Measurements from ENCODE around the gene ZNF664. TPM values are rescaled to one million over a fixed set of nuclear protein-coding genes. Genes with fewer than 3 reads are reported as not detected.

The ZNF664 gene
- polyA plus RNA-seq, 1 experiment: 66.6 TPM

GRCh38 chr12:124034297-124034696, 61.3 kb downstream of the ZNF664 start:
- TF ChIP-seq CTCF (IDR thresholded peaks at IDR 0.05; ENCODE audit: low read depth, low read length): no peak
- POLR2A ChIA-PET: no interaction called here
- CTCF ChIA-PET: interaction anchor here (1.4 kb wide), 1 partner anchor 872 kb away, joined by 3 read pairs; no protein-coding TSS in a partner anchor

GRCh38 chr12:124035163-124035562, 62.1 kb downstream of the ZNF664 start:
- ChIA-PET CTCF (interaction anchor here (0.7 to 2.6 kb wide), 3 partner anchors 284 to 828 kb away, joined by 3 to 17 read pairs (median 3); partner anchors contain the start of gene SCARB1), POLR2A (no interaction called here)
- no peak for TF ChIP-seq CTCF (IDR thresholded peaks at IDR 0.05; ENCODE audit: low read depth, low read length)
- no peak for DNase-seq (ENCODE audit: low read depth, low spot score)
- Histone ChIP-seq H3K27me3 (ENCODE audit: control insufficient read depth, insufficient read depth, low read length) (no peaks in the 10 kb centered on the region), H3K27ac (ENCODE audit: low read depth, low read length) (no peak overlapping the region), H3K9me3 (ENCODE audit: control insufficient read depth, insufficient read depth, low read length) (no peaks in the 10 kb centered on the region), H3K4me3 (ENCODE audit: low read depth, low read length) (no peak overlapping the region)

More at GRCh38 chr12:124034297-124034696, 61.3 kb downstream of the ZNF664 start:
- Histone ChIP-seq H3K27me3 (ENCODE audit: control insufficient read depth, insufficient read depth, low read length) (no peaks in the 10 kb centered on the region), H3K27ac (ENCODE audit: low read depth, low read length) (no peak overlapping the region), H3K9me3 (ENCODE audit: control insufficient read depth, insufficient read depth, low read length) (no peaks in the 10 kb centered on the region), H3K4me3 (ENCODE audit: low read depth, low read length) (no peak overlapping the region)
- DNase-seq (ENCODE audit: low read depth, low spot score): no peak

GRCh38 chr12:124036171-124036598, 63.2 kb downstream of the ZNF664 start:
- POLR2A ChIA-PET: interaction anchor here (0.6 kb wide), 1 partner anchor 815 kb away, joined by 5 read pairs; no protein-coding TSS in a partner anchor
- Histone ChIP-seq H3K4me3 (ENCODE audit: low read depth, low read length) (no peak overlapping the region), H3K9me3 (ENCODE audit: control insufficient read depth, insufficient read depth, low read length) (no peaks in the 10 kb centered on the region), H3K27me3 (ENCODE audit: control insufficient read depth, insufficient read depth, low read length) (no peaks in the 10 kb centered on the region), H3K27ac (ENCODE audit: low read depth, low read length) (no peak overlapping the region)
- DNase-seq (ENCODE audit: low read depth, low spot score): no peak
- no peak for TF ChIP-seq CTCF (IDR thresholded peaks at IDR 0.05; ENCODE audit: low read depth, low read length)
- CTCF ChIA-PET: interaction anchor here (0.7 to 3.2 kb wide), 13 partner anchors 11 to 910 kb away, joined by 3 to 24 read pairs (median 4); no protein-coding TSS in a partner anchor

- POLR2A ChIA-PET: interaction anchor here (0.6 kb wide), 2 partner anchors 55 to 815 kb away, joined by 5 to 8 read pairs; no protein-coding TSS in a partner anchor
- Histone ChIP-seq H3K27ac (ENCODE audit: low read depth, low read length) (no peak overlapping the region), H3K27me3 (ENCODE audit: control insufficient read depth, insufficient read depth, low read length) (no peaks in the 10 kb centered on the region), H3K4me3 (ENCODE audit: low read depth, low read length) (no peak overlapping the region), H3K9me3 (ENCODE audit: control insufficient read depth, insufficient read depth, low read length) (no peaks in the 10 kb centered on the region)
- DNase-seq (ENCODE audit: low read depth, low spot score): peak; percentile 15
- CTCF ChIA-PET: interaction anchor here (0.7 to 3.2 kb wide), 14 partner anchors 12 to 909 kb away, joined by 3 to 24 read pairs (median 4); no protein-coding TSS in a partner anchor
- peak; percentile 93 for TF ChIP-seq CTCF (IDR thresholded peaks at IDR 0.05; ENCODE audit: low read depth, low read length)
These were observed 63.7 kb downstream of the ZNF664 start for GRCh38 chr12:124036657-124037109.

- DNase-seq (ENCODE audit: low read depth, low spot score): no peak
- Histone ChIP-seq H3K27ac (ENCODE audit: low read depth, low read length) (no peak overlapping the region), H3K27me3 (ENCODE audit: control insufficient read depth, insufficient read depth, low read length) (no peaks in the 10 kb centered on the region), H3K9me3 (ENCODE audit: control insufficient read depth, insufficient read depth, low read length) (no peaks in the 10 kb centered on the region), H3K4me3 (ENCODE audit: low read depth, low read length) (no peak overlapping the region)
- ChIA-PET POLR2A (interaction anchor here (0.6 kb wide), 1 partner anchor 54 kb away, joined by 8 read pairs; no protein-coding TSS in a partner anchor), CTCF (interaction anchor here (1.2 to 3.2 kb wide), 6 partner anchors 16 to 869 kb away, joined by 3 to 24 read pairs (median 12); no protein-coding TSS in a partner anchor)
- no peak for TF ChIP-seq CTCF (IDR thresholded peaks at IDR 0.05; ENCODE audit: low read depth, low read length)
These were observed 64.3 kb downstream of the ZNF664 start for GRCh38 chr12:124037331-124037730.

All from AG04450 (cell line).